HG03521 (cell line): ENCODE measurements around the gene PTPRN2.

Source experiments
- ATAC-seq: cut with Tn5 transposase; IDR thresholded peaks from one replicate; pipeline ENCODE4 v1.9.1; 2021; ENCODE audit warnings: mild to moderate bottlenecking, moderate library complexity; ENCODE audit not compliant: unreplicated experiment

PTPRN2 gene

GRCh38 chr7:158581440-158582088 is 6.1 kb downstream of the PTPRN2 start:
- ATAC-seq: no peak

GRCh38 chr7:158579662-158580646 is 7.7 kb downstream of the PTPRN2 start:
- no peak for ATAC-seq

GRCh38 chr7:158576050-158576762 is 11.4 kb downstream of the PTPRN2 start:
- no peak for ATAC-seq

- no peak for ATAC-seq
Measured at GRCh38 chr7:158574308-158575036, 13.2 kb downstream of the PTPRN2 start.

- ATAC-seq: no peak
Measured at GRCh38 chr7:158573310-158573709, 14.3 kb downstream of the PTPRN2 start.

- ATAC-seq: no peak
Measured at GRCh38 chr7:158572000-158572828, 15.4 kb downstream of the PTPRN2 start.

GRCh38 chr7:158570449-158571170 is 17.0 kb downstream of the PTPRN2 start:
- ATAC-seq: no peak

- ATAC-seq: no peak
Measured at GRCh38 chr7:158569858-158570323, 17.7 kb downstream of the PTPRN2 start.

GRCh38 chr7:158568974-158569857 is 18.4 kb downstream of the PTPRN2 start:
- no peak for ATAC-seq

- no peak for ATAC-seq
Measured at GRCh38 chr7:158567153-158567603, 20.4 kb downstream of the PTPRN2 start.

GRCh38 chr7:158564663-158565035 is 23.0 kb downstream of the PTPRN2 start:
- no peak for ATAC-seq

GRCh38 chr7:158563911-158564662 is 23.5 kb downstream of the PTPRN2 start:
- no peak for ATAC-seq

- ATAC-seq: no peak
Measured at GRCh38 chr7:158563051-158563450, 24.6 kb downstream of the PTPRN2 start.

- ATAC-seq: no peak
Measured at GRCh38 chr7:158562517-158562916, 25.1 kb downstream of the PTPRN2 start.

- ATAC-seq: no peak
Measured at GRCh38 chr7:158561659-158562058, 26.0 kb downstream of the PTPRN2 start.

- no peak for ATAC-seq
Measured at GRCh38 chr7:158560386-158560785, 27.2 kb downstream of the PTPRN2 start.

- ATAC-seq: no peak
Measured at GRCh38 chr7:158559356-158559755, 28.3 kb downstream of the PTPRN2 start.
